IMR-90 (cell line): ENCODE results near the gene IL36A. TPM values are rescaled to one million over a fixed set of nuclear protein-coding genes. Genes with fewer than 3 reads are reported as not detected.

ENCODE experiments used
- ATAC-seq: fragments of 200-7000 bp; cut with Tn5 transposase; 2 replicates; pipeline ENCODE4 v1.9.1; 2020; ENCODE audit warnings: low read depth, mild to moderate bottlenecking, moderate library complexity
- BruUV-seq: library from RNA; stranded (reverse); fragments of 400-500 nt; replicated peaks from 2 replicates; lab custom pipeline; 2021; lab: Mats Ljungman, UMichigan
- CTCF ChIA-PET: fragments of 300-600 bp; formaldehyde crosslinking; extraction: SDS; loops from one replicate; lab custom pipeline; 2021; ENCODE audit warnings: antibody characterized with exemption; lab: Yijun Ruan, JAX
- POLR2A ChIA-PET: fragments of 300-600 bp; sonication (Branson Sonifier 250); formaldehyde crosslinking; loops from one replicate; lab custom pipeline; 2022; ENCODE audit warnings: antibody characterized with exemption; ENCODE audit not compliant: unreplicated experiment; lab: Charles Lee
- DNase-seq: peaks from one replicate; pipeline ENCODE4 v3.0.0; 2013
- H2AFZ ChIP-seq: replicated peaks from 2 replicates; pipeline ENCODE3; 2013; ENCODE audit warnings: low read length, mild to moderate bottlenecking; ENCODE audit not compliant: poor library complexity
- H2AK5ac ChIP-seq: 2 replicates; pipeline ENCODE4 v1.6.1; 2013; ENCODE audit warnings: low read depth, low read length, inconsistent platforms
- H2AK9ac ChIP-seq: replicated peaks from 2 replicates; pipeline ENCODE3; 2013; ENCODE audit warnings: mild to moderate bottlenecking, low read depth, low read length, moderate library complexity; ENCODE audit not compliant: poor library complexity
- H2BK120ac ChIP-seq: 2 replicates; pipeline ENCODE4 v1.6.1; 2013; ENCODE audit warnings: low read depth, low read length, inconsistent platforms
- H2BK15ac ChIP-seq: 3 replicates; pipeline ENCODE4 v1.6.1; 2013; ENCODE audit warnings: low read depth, low read length, inconsistent platforms
- H2BK20ac ChIP-seq: 2 replicates; pipeline ENCODE4 v1.6.1; 2013; ENCODE audit warnings: low read depth, mild to moderate bottlenecking, inconsistent platforms, low read length, moderate library complexity
- H2BK5ac ChIP-seq: 2 replicates; pipeline ENCODE4 v1.6.1; 2013; ENCODE audit warnings: mild to moderate bottlenecking, low read depth, low read length, inconsistent platforms; ENCODE audit not compliant: poor library complexity, severe bottlenecking
- H3K14ac ChIP-seq: replicated peaks from 2 replicates; pipeline ENCODE4 v1.6.1; 2013; ENCODE audit warnings: low read depth, low read length, inconsistent platforms
- H3K18ac ChIP-seq: 2 replicates; pipeline ENCODE4 v1.6.1; 2013; ENCODE audit warnings: low read depth, low read length, control low read depth
- H3K23ac ChIP-seq: 2 replicates; pipeline ENCODE4 v1.6.1; 2013; ENCODE audit warnings: low read depth, low read length, inconsistent platforms
- H3K27ac ChIP-seq: 2 replicates; pipeline ENCODE4 v1.5.1; 2013; ENCODE audit warnings: mild to moderate bottlenecking, control low read depth, low read length; ENCODE audit not compliant: insufficient read depth
- H3K27me3 ChIP-seq: 2 replicates; pipeline ENCODE4 v1.6.1; 2013; ENCODE audit warnings: low read length; ENCODE audit not compliant: control insufficient read depth, insufficient read depth
- H3K36me3 ChIP-seq: 2 replicates; pipeline ENCODE4 v1.6.1; 2013; ENCODE audit warnings: low read length, mixed read lengths; ENCODE audit not compliant: control insufficient read depth, insufficient read depth
- H3K4ac ChIP-seq: 2 replicates; pipeline ENCODE4 v1.6.1; 2013; ENCODE audit warnings: low read depth, low read length, inconsistent platforms
- H3K4me1 ChIP-seq: 2 replicates; pipeline ENCODE4 v1.6.1; 2013; ENCODE audit warnings: low read length, mixed read lengths; ENCODE audit not compliant: control insufficient read depth, insufficient read depth
- H3K4me2 ChIP-seq: 2 replicates; pipeline ENCODE4 v1.6.1; 2013; ENCODE audit warnings: low read depth, mild to moderate bottlenecking, control low read depth, low read length, moderate library complexity
- H3K4me3 ChIP-seq: 2 replicates; pipeline ENCODE4 v1.5.1; 2013; ENCODE audit warnings: low read depth, mild to moderate bottlenecking, control low read depth, low read length, moderate library complexity; ENCODE audit not compliant: insufficient read depth
- H3K56ac ChIP-seq: 2 replicates; pipeline ENCODE4 v1.6.1; 2013; ENCODE audit warnings: low read length, inconsistent platforms; ENCODE audit not compliant: insufficient read depth; ENCODE audit errors: extremely low read depth
- H3K79me1 ChIP-seq, 2 experiments: 2 replicates each; pipeline ENCODE4 v1.6.1; 2013; ENCODE audit warnings: low read length in 2 of 2, inconsistent platforms in 1 of 2, low read depth in 1 of 2
- H3K9ac ChIP-seq: 2 replicates; pipeline ENCODE4 v1.6.1; 2013; ENCODE audit warnings: low read depth, low read length, control low read depth
- H3K9me1 ChIP-seq: 2 replicates; pipeline ENCODE4 v1.6.1; 2013; ENCODE audit warnings: low read length, inconsistent platforms; ENCODE audit not compliant: insufficient read depth
- H3K9me3 ChIP-seq: 2 replicates; pipeline ENCODE4 v1.6.1; 2013; ENCODE audit warnings: low read length; ENCODE audit not compliant: control insufficient read depth, insufficient read depth
- H4K20me1 ChIP-seq: 2 replicates; pipeline ENCODE4 v1.6.1; 2013; ENCODE audit warnings: low read length, inconsistent platforms; ENCODE audit not compliant: insufficient read depth
- H4K5ac ChIP-seq: 2 replicates; pipeline ENCODE4 v1.6.1; 2013; ENCODE audit warnings: mild to moderate bottlenecking, low read depth, low read length, control low read depth
- H4K8ac ChIP-seq, 2 experiments: 2 replicates each; pipeline ENCODE4 v1.6.1; 2013; ENCODE audit warnings: low read depth in 2 of 2, low read length in 2 of 2, control low read depth in 1 of 2, inconsistent platforms in 1 of 2
- H4K91ac ChIP-seq: 2 replicates; pipeline ENCODE4 v1.6.1; 2013; ENCODE audit warnings: low read depth, low read length, inconsistent platforms; ENCODE audit not compliant: insufficient read depth
- CEBPB ChIP-seq: IDR thresholded peaks from 2 replicates; pipeline ENCODE4 v1.6.1; 2012; ENCODE audit warnings: low read depth, low read length, improper control_type of control experiment
- CTCF ChIP-seq: conservative IDR thresholded peaks from 2 replicates; pipeline ENCODE4 v1.5.1; 2012; ENCODE audit warnings: mild to moderate bottlenecking, low read depth, low read length, improper control_type of control experiment
- POLR2A ChIP-seq: IDR thresholded peaks from 2 replicates; pipeline ENCODE4 v1.6.1; 2012; ENCODE audit warnings: mild to moderate bottlenecking, low read depth, low read length
- RAD21 ChIP-seq: IDR thresholded peaks from 2 replicates; pipeline ENCODE4 v1.6.1; 2012; ENCODE audit warnings: low read length, improper control_type of control experiment
- SMC3 ChIP-seq: fragments of 150-350 bp; IDR thresholded peaks from 2 replicates; pipeline ENCODE4 v1.6.1; 2016; ENCODE audit warnings: low read depth, mild to moderate bottlenecking, antibody characterized with exemption, low read length, moderate library complexity
- WGBS, 2 experiments: methylation state at CpG; one replicate each; pipeline versions ENCODE4 v1.1.5 to v1.1.7; 2013; ENCODE audit warnings: missing lambda C conversion rate in 2 of 2; ENCODE audit not compliant: insufficient read length in 1 of 2; ENCODE audit errors: extremely low coverage in 2 of 2; 5-methylcytosine and 5-hydroxymethylcytosine counted together
- dilution Hi-C: fragments of 300-500 bp; cut with HindIII; formaldehyde crosslinking; loops from one replicate; pipeline ENCODE4 v1.14.3; 2018; ENCODE audit warnings: low sequenced_read_pairs; ENCODE audit not compliant: unreplicated experiment
- in situ Hi-C: fragments of 300-500 bp; cut with MboI; formaldehyde crosslinking; loops from 3 replicates; pipeline ENCODE4 v1.14.3; 2019; ENCODE audit warnings: low sequenced_read_pairs, inconsistent platforms, mixed read lengths
- intact Hi-C: fragments of 100-400 bp; cut with micrococcal nuclease; formaldehyde crosslinking; loops from 2 replicates; pipeline ENCODE4 v1.10.0; 2022
- polyA plus RNA-seq, 3 experiments: library from polyadenylated mRNA; depleted of rRNA; stranded (reverse); fragments of >200 nt; gene quantifications; 2 replicates each; pipeline ENCODE4 v1.2.3, GENCODE V29; 2012; ENCODE audit warnings: low replicate concordance in 1 of 3
- total RNA-seq: library from RNA; depleted of rRNA; stranded (reverse); fragments of >200 nt; gene quantifications from 2 replicates; pipeline ENCODE4 v1.2.3, GENCODE V29; 2012

Gene IL36A
- total and polyA plus RNA-seq, 2 of the 4 experiments (the other 2 are of a cell fraction): not detected

- intact Hi-C loops: loop anchor here (1.0 kb wide), 1 partner anchor 209 kb away; no protein-coding TSS in a partner anchor
- no peak overlapping the region for H3K56ac ChIP-seq
- no peak overlapping the region for H3K4me3 ChIP-seq
- H2BK15ac ChIP-seq: no peak overlapping the region
- H2BK20ac ChIP-seq: no peak overlapping the region
- H4K5ac ChIP-seq: no peak overlapping the region
- in situ Hi-C loops: loop anchor here (5.0 kb wide), 1 partner anchor 356 kb away; no protein-coding TSS in a partner anchor
- ChIA-PET CTCF (interaction anchor here (0.6 to 0.9 kb wide), 4 partner anchors 15 to 206 kb away, joined by 3 to 5 read pairs (median 3); no protein-coding TSS in a partner anchor), POLR2A (no interaction called here)
- peak overlapping the region; percentile 25 for H2AFZ ChIP-seq
- no TSS peak for BruUV-seq
- H4K91ac ChIP-seq: no peak overlapping the region
- dilution Hi-C loops: no loop called here
- H2AK9ac ChIP-seq: no peak overlapping the region
- H2BK120ac ChIP-seq: no peak overlapping the region
- no peak overlapping the region for H3K27ac ChIP-seq
- ATAC-seq (peak; percentile 97), DNase-seq (peak; percentile 57)
- no CpG with 5 or more reads among the region's 9 CpGs for WGBS, 2 experiments
- no peak overlapping the region for H4K8ac ChIP-seq
- H3K36me3 ChIP-seq: no peaks in the 10 kb centered on the region
- no peak overlapping the region for H3K23ac ChIP-seq
- H2AK5ac ChIP-seq: no peak overlapping the region
- H3K79me1 ChIP-seq: no peaks in the 10 kb centered on the region
- H3K9ac ChIP-seq: no peak overlapping the region
- no peaks in the 10 kb centered on the region for H4K20me1 ChIP-seq
- no peaks in the 10 kb centered on the region for H3K9me1 ChIP-seq
- no peak overlapping the region for H3K14ac ChIP-seq
- H2BK5ac ChIP-seq: no peak overlapping the region
- H3K27me3 ChIP-seq: peaks cover 35% of the 10 kb centered on the region
- H3K18ac ChIP-seq: no peak overlapping the region
- no peak overlapping the region for H3K4me2 ChIP-seq
- H3K9me3 ChIP-seq: no peaks in the 10 kb centered on the region
- peak; percentile 48 for TF ChIP-seq SMC3
- TF ChIP-seq CTCF: peak; percentile 72
- peak; percentile 64 for TF ChIP-seq RAD21
- peak; percentile 63; the same call in 1 of the 2 replicates for TF ChIP-seq CEBPB
- no peak for TF ChIP-seq POLR2A
- no peaks in the 10 kb centered on the region for H3K4me1 ChIP-seq
- no peak overlapping the region for H3K4ac ChIP-seq
Measured at GRCh38 chr2:112958428-112959108, 46.7 kb upstream of the IL36A start.
